Measurements from ENCODE around the gene STEEP1. TPM values are rescaled to one million over a fixed set of nuclear protein-coding genes. Genes with fewer than 3 reads are reported as not detected.

Gene STEEP1
- total RNA-seq (2014; rRNA removed; shearing (Covaris generic); ENCODE audit: low replicate concordance), result 55.2 and 62.4 TPM in 2 replicates

DNA sequence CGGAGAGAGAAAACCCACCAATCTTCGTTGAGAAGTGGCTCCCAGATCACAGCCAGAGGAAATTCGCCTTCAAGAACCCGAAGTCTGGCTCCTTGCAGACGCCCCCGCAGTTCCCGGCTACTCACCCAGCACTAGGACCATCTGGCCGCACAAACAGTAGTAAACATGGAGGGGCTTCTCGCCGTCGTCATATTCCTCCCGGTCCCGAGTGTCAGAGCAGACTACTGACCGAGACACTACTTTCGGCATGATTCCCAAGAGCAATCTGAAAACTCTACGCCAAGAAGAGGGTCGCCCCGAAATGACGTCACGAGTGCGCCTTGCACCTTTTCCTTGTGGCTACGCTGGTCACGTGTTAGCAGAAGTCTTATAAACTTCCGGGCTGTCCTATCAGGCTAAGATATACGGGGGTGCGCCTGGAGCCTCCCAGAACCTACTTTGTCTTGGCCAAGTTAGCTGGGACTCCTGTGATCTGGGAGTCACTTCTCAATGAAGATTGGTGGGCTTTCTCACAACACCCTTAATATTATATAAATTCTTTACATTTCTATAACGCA is at the start of gene STEEP1:
Gene STEEP1 (minus strand): TSS at position 303 of the 557 bp plus-strand sequence. CDS start 54 bp downstream, at position 249.
- in situ Hi-C loops (cut with HindIII; ENCODE audit: low pct_unique_long_range_greater_than_20kb, low sequenced_read_pairs), result no loop called here
- DNase-seq (ENCODE audit: low read depth), result peak; percentile 73

DNA sequence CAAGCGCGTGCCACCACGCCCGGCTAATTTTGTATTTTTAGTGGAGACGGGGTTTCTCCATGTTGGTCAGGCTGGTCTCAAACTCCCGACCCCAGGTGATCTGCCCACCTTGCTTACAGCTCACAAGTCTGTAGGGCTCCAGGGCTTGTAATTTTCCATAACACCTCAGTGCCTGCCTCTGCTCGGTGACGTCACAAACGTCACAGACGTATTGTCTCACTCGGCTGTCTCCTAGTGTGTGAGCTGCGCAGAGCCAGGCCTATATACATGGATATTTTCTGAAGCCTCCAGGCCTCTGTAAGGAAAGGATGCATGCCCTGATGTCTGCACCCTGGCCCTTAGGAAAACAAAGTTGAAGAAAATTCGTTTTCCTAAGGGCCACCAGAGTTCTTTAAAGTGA is 49.6 kb upstream of the STEEP1 start:
- in situ Hi-C loops (cut with HindIII; ENCODE audit: low pct_unique_long_range_greater_than_20kb, low sequenced_read_pairs), result no loop called here
- DNase-seq (ENCODE audit: low read depth), result no peak

DNA sequence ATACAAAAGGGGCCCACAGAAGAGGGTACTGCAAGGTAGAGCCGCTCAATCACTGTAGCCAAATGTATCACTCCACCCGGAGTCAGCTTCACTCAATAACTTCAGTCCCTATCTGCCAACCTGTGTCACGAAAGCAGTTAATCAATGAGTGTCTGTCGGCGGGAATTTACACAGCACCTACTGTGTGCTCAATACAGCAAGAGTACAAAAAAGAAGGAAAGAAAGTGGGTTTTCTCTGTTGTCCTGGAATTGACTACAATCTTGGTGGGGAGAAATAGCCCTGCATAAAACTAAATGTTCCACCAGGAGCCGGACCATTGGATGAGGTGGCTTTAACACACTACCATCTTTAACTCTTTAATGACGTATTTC is 41.8 kb upstream of the STEEP1 start:
- in situ Hi-C loops (cut with HindIII; ENCODE audit: low pct_unique_long_range_greater_than_20kb, low sequenced_read_pairs), result no loop called here
- no peak for DNase-seq (ENCODE audit: low read depth)

DNA sequence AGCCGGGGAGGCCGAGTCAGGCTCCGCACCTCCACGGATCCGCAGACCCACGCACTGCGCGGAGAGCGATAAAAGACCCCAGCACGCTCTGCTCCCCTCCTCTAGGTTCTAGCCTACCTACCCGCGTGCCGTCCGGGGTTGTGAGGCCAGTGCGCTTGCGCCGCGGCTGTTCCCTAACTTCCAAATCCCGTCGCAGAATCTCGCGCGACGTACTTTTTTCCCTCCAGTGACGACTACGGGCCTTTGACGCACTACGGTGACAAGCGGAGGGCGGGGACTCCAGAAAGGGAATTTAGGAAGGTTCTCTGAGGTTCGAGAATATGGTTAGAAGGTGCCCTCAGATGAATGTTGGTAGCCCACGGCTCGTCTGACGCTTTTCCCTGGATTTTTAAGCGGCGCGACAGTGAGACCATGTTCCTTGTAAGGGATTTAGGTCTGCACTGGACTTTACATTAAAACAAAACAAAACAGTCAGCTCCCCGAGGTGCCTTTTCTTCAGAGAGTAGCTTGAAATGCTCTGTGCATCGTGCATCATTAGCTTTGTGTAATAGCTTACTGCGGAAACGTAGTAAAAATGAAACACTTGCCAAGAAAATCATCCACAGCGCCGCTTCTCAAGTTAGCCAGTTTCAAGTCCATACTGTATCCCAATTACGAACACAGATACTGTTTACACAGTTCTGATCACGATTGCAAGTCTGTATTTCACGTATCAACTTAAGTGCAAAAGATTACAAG is 41.2 kb upstream of the STEEP1 start, which contains the start of gene NKRF:
Gene NKRF (minus strand): TSS at position 145 of the 738 bp plus-strand sequence.
- in situ Hi-C loops (cut with HindIII; ENCODE audit: low pct_unique_long_range_greater_than_20kb, low sequenced_read_pairs), result no loop called here
- peak; percentile 79 for DNase-seq (ENCODE audit: low read depth)

DNA sequence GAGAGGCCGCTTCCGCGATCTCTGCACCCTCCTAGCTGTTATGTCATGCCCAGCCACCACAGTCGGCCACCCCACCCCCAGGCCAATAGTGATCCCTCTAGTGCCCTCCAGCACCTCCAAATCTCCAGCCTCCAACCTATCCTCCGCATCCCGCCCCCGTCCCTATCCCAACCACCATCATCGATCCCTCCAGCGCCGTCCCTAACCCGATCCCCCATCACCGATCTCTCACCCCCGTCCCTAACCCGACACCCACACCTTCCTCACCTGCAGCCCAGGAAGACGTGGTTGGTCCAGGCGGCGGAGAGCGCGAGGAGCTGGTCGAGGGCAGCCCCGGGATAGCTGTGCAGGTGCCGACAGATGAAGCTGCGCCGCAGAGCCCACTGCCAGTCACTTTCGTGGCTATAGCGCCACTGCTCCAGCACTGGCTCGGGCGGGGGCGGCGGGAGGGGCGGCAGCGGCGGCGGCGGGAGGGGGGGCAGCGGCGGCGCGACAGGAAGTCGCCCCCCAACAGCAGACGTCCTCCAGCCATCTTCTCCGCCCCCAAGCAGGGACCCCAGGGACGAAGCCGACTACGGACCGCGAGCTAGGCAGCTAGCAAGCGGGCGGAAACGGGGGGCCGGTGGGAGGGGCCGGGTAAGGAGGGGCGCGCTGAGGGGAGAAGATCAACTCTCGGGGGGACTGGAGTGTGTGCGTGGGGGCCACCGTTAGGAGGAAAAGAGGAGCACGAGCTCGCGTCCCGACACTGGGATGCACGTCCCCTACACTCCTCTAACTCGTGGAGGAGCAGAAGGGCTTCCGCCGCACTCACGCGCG is 40.5 kb upstream of the STEEP1 start:
- in situ Hi-C loops (cut with HindIII; ENCODE audit: low pct_unique_long_range_greater_than_20kb, low sequenced_read_pairs), result no loop called here
- DNase-seq (ENCODE audit: low read depth), result no peak

DNA sequence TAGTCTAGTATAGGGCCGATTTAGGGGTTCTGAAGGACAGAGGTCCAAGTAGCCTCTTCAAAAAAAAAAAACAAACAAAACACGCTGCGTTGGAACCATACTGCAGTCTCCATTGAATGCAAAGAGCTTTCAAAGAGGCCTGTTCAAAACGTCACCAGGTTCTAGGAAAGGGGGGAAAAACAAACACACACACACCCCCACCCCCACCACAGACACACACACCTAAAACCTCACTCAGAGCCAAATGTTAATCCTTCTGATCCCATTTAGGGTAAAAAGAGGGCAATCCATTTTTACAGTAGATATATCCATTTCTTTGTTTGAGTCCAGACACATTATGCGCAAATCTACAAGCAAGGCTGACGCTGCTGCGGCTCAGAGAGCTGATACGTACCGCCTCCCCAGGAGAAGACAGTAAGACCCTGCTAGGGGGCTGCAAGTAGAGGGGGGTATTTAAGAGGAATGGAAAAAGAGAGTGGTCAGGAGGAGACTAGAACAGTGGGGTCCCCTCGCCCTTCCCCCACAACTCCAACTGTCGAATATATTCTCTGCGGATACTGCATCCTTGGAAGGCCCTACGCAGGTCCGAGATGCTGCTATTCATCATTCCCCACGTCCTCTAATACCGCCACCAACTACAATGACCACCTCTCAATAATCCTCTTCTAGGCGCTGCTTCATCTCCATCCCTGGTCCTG is 39.7 kb upstream of the STEEP1 start:
- no peak for DNase-seq (ENCODE audit: low read depth)
- in situ Hi-C loops (cut with HindIII; ENCODE audit: low pct_unique_long_range_greater_than_20kb, low sequenced_read_pairs), result no loop called here

DNA sequence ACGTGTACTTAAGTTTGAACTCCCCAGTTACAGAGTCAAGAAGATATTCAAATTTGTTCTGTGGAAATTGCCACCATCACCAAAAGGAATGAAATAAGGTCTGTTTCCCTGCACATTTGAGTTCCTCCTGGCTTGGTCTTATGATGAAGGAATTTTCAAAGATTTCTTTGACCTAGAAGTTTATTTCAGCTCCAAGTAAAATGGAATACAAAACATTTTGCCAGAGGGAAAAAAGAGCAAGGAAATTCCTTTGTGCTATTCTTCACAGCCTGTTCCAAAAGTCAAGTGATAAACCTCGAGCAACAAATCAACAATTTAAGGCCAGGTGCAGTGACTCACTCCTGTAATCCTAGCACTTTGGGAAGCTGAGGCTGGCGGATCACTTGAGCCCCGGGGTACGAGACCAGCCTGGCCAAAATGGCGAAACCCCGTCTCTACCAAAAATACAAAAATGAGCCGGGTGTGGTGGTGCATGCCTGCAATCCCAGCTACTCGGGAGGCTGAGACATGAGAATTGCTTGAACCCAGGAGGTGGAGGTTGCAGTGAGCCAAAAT is 37.6 kb upstream of the STEEP1 start:
- in situ Hi-C loops (cut with HindIII; ENCODE audit: low pct_unique_long_range_greater_than_20kb, low sequenced_read_pairs), result no loop called here
- no peak for DNase-seq (ENCODE audit: low read depth)

DNA sequence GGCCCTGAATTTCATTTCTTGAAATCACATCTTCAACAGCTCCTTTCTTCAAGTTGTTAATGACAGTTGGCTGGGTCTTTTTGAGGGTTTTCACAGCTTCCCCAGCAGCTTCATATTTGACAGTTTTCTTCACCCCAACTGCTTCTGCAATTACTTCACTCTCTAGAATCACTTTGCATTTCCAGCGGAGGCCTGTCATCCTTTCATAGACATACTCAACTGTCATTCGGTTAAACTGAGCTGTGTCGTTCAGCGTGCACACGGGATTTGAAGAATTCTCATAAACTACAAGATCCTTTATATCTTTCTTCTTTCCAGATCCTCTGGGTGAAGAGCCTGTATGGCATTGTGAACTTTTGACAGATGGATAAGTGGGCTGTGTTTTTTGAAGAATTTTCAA is 24.6 kb upstream of the STEEP1 start:
- in situ Hi-C loops (cut with HindIII; ENCODE audit: low pct_unique_long_range_greater_than_20kb, low sequenced_read_pairs), result no loop called here

DNA sequence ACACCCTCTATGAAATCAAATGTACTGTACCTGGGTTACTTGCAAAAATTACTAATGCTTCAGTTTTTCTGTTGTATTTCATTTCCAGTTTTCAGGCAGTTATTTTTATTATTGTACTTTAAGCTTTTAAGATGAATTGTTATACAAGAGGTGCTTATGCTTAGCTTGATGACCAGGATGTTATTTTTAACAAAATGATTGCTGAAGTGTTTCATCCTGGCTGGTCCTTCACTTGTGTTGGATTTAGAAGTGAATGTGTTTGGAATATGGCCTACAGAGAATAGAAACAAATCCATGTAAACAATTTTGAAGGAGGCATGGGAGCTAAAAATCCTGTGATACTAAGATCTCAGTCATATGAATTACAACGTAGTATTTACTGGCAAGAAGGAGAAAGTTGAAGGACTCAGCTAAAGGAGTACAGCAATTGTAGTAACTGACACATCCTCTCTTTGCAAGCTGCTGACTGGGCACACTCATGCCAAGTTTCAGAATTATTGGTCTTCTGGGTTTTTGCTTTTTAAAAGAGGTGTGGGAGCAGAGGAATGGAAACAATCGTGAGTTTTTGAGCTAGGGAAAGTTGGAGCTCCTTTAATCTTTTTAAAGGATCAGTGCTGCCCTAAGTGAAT is 18.3 kb upstream of the STEEP1 start:
- no peak for DNase-seq (ENCODE audit: low read depth)
- in situ Hi-C loops (cut with HindIII; ENCODE audit: low pct_unique_long_range_greater_than_20kb, low sequenced_read_pairs), result no loop called here

More for the DNA sequence above, 24.6 kb upstream of the STEEP1 start:
- DNase-seq (ENCODE audit: low read depth), result no peak

DNA sequence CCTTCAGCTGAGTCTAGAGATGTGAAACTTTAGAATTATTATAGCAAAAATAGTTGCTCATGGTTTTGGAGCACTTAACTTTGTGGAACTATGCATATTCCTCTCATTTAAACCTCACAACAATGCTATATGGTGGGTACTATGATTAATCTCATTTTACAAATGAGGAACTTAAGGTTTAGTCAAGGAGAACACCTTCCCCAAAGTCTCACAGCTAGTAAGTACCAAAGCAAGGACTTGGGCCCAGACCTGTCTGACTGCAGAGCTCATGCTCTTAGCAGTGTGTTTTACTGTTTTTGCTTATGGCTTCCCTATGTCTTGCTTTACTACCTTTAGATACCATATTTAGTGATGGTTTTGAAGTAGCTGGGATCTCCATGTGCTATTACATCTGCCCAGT is 14.2 kb upstream of the STEEP1 start:
- in situ Hi-C loops (cut with HindIII; ENCODE audit: low pct_unique_long_range_greater_than_20kb, low sequenced_read_pairs), result no loop called here

DNA sequence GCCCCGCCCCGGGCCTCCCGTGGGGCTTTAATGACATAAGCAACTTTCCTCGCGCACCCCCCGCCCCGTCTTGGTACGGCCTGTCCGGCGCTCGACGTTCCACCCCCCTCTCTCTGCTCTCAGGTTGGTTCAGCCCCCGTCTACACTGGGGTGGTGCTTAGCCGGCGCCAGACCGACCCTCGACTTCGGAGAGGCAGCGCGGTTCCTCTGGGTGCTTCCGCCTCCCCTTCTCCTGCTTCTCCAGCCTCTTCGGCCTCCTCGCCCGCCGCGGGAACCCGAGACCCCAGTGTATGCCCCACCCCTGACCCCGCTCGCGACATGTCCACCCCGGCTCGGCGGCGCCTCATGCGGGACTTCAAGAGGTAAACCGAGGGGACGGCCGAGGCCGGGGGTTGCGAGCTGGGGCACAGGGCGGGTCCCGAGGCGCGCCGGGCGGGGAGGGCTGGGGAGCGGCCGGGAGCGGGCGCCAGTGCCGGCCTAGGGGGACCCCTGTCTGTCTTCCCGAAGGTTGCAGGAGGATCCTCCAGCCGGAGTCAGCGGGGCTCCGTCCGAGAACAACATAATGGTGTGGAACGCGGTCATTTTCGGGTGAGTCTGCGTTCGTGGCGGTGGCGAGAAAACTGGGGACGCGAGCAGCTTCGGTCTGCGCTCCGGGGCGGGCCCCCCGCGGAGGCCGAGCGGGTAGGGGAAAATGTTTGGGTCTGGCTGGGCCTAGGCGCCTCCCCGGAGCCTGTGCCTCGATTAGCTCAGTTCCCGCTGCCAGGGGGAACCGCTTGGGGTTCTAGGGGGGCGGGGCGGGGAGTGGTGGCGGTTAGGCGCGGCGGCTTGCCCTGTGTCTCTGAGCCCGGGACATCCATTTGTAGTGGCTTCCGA is 9.4 kb upstream of the STEEP1 start, which contains the start of gene UBE2A:
Gene UBE2A (plus strand): TSS at position 170 of the 873 bp plus-strand sequence. CDS start 149 bp downstream, at position 319.
- in situ Hi-C loops (cut with HindIII; ENCODE audit: low pct_unique_long_range_greater_than_20kb, low sequenced_read_pairs), result no loop called here

More for the DNA sequence above, 14.2 kb upstream of the STEEP1 start:
- DNase-seq (ENCODE audit: low read depth), result no peak

DNA sequence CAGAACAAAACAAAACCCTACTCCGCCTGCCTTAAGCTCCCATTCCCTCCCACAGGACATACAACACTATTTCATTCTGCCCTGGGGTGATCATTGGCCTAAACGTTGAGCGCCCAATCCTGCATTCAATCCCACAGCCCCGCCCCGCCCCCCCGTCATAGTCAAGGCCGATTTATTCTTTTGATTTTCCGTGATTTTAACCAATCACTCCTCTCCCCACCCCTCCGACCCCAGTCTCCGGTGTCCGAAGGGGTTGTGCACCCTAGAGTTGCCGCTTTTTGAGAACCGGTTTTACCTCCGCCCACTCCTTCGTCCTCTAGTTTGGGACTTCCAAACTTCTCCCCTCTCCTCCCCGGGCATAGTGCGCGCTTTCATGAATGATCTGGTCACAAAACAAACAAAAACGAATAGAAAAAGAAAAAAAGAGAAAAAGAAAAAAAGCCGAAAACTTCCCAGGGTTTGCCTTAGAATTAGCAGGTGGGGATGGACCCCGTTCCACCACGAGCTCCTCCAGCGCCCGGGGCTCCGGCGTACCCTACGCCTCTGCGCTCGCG is 8.7 kb upstream of the STEEP1 start:
- in situ Hi-C loops (cut with HindIII; ENCODE audit: low pct_unique_long_range_greater_than_20kb, low sequenced_read_pairs), result no loop called here
- no peak for DNase-seq (ENCODE audit: low read depth)

More for the DNA sequence above, 9.4 kb upstream of the STEEP1 start, which contains the start of gene UBE2A:
- peak; percentile 86 for DNase-seq (ENCODE audit: low read depth)

DNA sequence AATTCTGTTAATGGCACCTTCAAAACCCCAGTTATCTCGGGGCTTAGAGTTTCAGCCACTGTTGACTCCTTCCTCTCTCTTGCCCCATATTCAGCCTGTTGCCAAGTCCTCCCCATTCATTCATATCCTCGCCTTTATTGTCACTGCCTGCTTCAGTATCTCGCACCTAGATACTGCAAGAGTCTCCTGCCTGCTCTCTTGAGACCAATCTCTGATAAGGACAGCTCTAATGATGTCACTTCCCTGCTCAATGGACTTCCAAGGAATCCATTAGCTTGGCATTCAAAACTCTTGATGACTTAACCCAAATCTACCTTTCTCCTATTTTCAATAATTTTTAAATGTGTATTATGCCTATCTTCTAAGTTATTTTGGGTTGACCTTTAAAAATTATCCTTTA is 8.0 kb upstream of the STEEP1 start:
- in situ Hi-C loops (cut with HindIII; ENCODE audit: low pct_unique_long_range_greater_than_20kb, low sequenced_read_pairs), result no loop called here
- DNase-seq (ENCODE audit: low read depth), result no peak

DNA sequence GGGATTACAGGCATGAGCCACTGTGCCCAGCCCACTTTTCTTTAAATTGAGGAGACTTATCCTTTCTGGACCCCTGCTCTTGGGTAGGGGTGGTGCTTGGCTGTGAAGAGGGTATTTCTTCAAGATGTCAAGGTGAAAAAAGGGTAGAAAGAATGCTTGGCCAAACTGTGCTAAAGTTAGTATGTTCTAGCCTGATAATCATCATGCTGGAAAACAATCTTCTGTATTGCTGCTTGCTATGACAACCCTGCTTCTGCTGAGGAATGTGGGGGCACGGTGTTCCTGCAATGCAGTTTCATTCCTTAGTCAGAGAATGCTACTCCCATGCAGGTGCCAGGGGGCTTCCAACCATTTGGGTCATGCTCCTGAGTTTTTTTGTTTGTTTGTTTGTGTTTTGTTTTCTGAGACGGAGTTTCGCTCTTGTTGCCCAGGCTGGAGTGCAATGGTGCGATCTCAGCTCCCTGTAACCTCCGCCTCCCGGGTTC is 5.2 kb upstream of the STEEP1 start:
- no peak for DNase-seq (ENCODE audit: low read depth)
- in situ Hi-C loops (cut with HindIII; ENCODE audit: low pct_unique_long_range_greater_than_20kb, low sequenced_read_pairs), result no loop called here

DNA sequence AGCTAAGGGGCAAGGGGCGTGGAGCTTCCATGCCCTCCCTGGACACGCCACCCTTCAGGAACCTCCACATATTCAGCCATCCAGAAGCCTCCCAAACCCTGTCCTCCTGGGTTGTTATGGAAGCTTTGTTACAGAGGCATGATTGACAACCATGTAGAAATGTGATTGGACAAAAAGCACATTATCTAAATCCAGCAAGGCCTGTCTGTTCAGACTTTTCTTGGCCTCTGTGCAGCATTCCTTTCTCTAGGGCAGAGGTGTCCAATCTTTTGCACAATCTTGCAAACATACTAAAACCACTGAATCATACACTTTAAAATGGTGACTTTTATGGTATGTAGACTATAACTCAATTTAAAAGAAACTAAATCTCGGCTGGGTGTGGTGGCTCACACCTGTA is 12.7 kb downstream of the STEEP1 start:
- no peak for DNase-seq (ENCODE audit: low read depth)
- in situ Hi-C loops (cut with HindIII; ENCODE audit: low pct_unique_long_range_greater_than_20kb, low sequenced_read_pairs), result no loop called here

DNA sequence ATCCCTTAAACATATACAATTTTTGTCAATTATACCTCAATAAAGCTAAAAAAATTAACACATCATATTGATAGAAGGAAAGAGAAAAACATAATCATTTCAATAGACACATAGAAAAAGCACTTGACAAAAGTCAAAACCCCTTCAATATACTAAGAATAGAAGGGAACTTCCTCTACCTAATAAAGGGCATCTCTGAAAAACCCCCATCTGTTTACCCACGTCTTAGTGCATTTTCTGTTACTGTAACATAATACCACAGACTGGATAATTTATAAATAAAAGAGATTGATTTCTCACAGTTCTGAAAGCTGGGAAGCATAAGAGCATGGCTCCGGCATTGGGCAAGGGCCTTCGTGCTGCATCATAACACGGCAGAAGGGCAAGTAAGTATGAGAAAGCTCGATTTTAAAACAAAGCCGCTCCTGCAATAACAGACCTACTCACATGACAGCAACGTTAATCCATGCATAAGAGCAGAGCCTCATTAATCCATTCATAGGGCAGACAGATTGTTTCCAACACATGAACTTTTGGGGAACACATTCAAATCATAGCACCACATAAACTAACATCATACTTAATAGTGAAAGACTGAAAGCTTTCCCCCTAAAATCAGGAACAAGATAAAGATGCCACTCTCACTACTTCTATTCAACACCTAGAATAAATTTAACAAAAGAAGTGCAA is 15.7 kb downstream of the STEEP1 start:
- in situ Hi-C loops (cut with HindIII; ENCODE audit: low pct_unique_long_range_greater_than_20kb, low sequenced_read_pairs), result no loop called here
- DNase-seq (ENCODE audit: low read depth), result no peak
